Liver (tissue), 9 donors: Measurements from ENCODE around the gene DNAL4. TPM values are rescaled to one million over a fixed set of nuclear protein-coding genes. Genes with fewer than 3 reads are reported as not detected.

Experiments used
- DNase-seq: peaks from one replicate; pipeline ENCODE4 v3.0.0-alpha.2; 2017; ENCODE audit warnings: low spot score
- H3K27ac ChIP-seq, 2 donors: one replicate each; pipeline ENCODE4 v1.7.0; 2013; ENCODE audit warnings: inconsistent platforms in 2 of 2, low read length in 2 of 2, control low read depth in 1 of 2, low read depth in 1 of 2, mild to moderate bottlenecking in 1 of 2
- H3K27me3 ChIP-seq, 4 donors: one replicate each; pipeline versions ENCODE4 v1.6.1 to v1.7.0; 2013; ENCODE audit warnings: low read length in 3 of 4, inconsistent platforms in 1 of 4, mild to moderate bottlenecking in 1 of 4, moderate library complexity in 1 of 4; ENCODE audit not compliant: control insufficient read depth in 4 of 4, insufficient read depth in 4 of 4
- H3K36me3 ChIP-seq, 4 donors: one replicate each; pipeline versions ENCODE4 v1.6.1 to v1.7.0; 2013; ENCODE audit warnings: low read length in 3 of 4, mild to moderate bottlenecking in 3 of 4, low read depth in 1 of 4, moderate library complexity in 1 of 4; ENCODE audit not compliant: control insufficient read depth in 4 of 4, insufficient read depth in 3 of 4
- H3K4me1 ChIP-seq, 4 donors: one replicate each; pipeline versions ENCODE4 v1.6.1 to v1.7.0; 2013; ENCODE audit warnings: low read length in 3 of 4, mild to moderate bottlenecking in 3 of 4, moderate library complexity in 1 of 4; ENCODE audit not compliant: control insufficient read depth in 4 of 4, insufficient read depth in 4 of 4
- H3K4me3 ChIP-seq, 3 donors: one replicate each; pipeline versions ENCODE4 v1.6.1 to v1.7.0; 2013; ENCODE audit warnings: low read length in 3 of 3, control low read depth in 1 of 3, low read depth in 1 of 3, mild to moderate bottlenecking in 1 of 3
- H3K9ac ChIP-seq, 2 donors: one replicate each; pipeline ENCODE4 v1.7.0; 2013; ENCODE audit warnings: low read length in 2 of 2, mild to moderate bottlenecking in 2 of 2, moderate library complexity in 2 of 2, control low read depth in 1 of 2, low read depth in 1 of 2
- H3K9me3 ChIP-seq, 4 donors: one replicate each; pipeline versions ENCODE4 v1.6.1 to v1.7.0; 2013; ENCODE audit warnings: low read length in 3 of 4; ENCODE audit not compliant: control insufficient read depth in 4 of 4
- ATF3 ChIP-seq: IDR thresholded peaks from 2 replicates; pipeline ENCODE4 v1.6.1; 2016; ENCODE audit warnings: antibody characterized with exemption
- FOXA1 ChIP-seq: IDR thresholded peaks from 2 replicates; pipeline ENCODE4 v1.6.1; 2016; ENCODE audit warnings: antibody characterized with exemption
- FOXA2 ChIP-seq: IDR thresholded peaks from 2 replicates; pipeline ENCODE4 v1.6.1; 2016; ENCODE audit warnings: antibody characterized with exemption
- HNF4A ChIP-seq, 2 donors: conservative IDR thresholded peaks; 2 replicates each; pipeline ENCODE4 v1.6.1; 2016; ENCODE audit warnings: antibody characterized with exemption in 2 of 2, mild to moderate bottlenecking in 2 of 2
- MAX ChIP-seq: IDR thresholded peaks from 2 replicates; pipeline ENCODE4 v1.6.1; 2016; ENCODE audit warnings: antibody characterized with exemption
- NR2F2 ChIP-seq: IDR thresholded peaks from 2 replicates; pipeline ENCODE4 v1.6.1; 2016; ENCODE audit warnings: antibody characterized with exemption
- RXRA ChIP-seq, 2 donors: IDR thresholded peaks; 2 replicates each; pipeline ENCODE4 v1.6.1; 2017 to 2018; ENCODE audit warnings: antibody characterized with exemption in 2 of 2, mild to moderate bottlenecking in 1 of 2
- YY1 ChIP-seq: IDR thresholded peaks from 2 replicates; pipeline ENCODE4 v1.6.1; 2016; ENCODE audit warnings: antibody characterized with exemption, mild to moderate bottlenecking
- ZBTB33 ChIP-seq: IDR thresholded peaks from 2 replicates; pipeline ENCODE4 v1.6.1; 2016; ENCODE audit warnings: antibody characterized with exemption
- WGBS: extraction: QIAGEN DNeasy Blood & Tissue Kit; methylation state at CpG from one replicate; pipeline ENCODE4 v1.1.7; 2013; 5-methylcytosine and 5-hydroxymethylcytosine counted together
- polyA plus RNA-seq, 2 donors: library from polyadenylated mRNA; stranded (reverse) in 1 of 2; unstranded in 1 of 2; fragments of 200-250 nt in 1 of 2; fragments of >200 nt in 1 of 2; fragmentation: Nextera tagmentation in 1 of 2; extraction: Ambion mirVana in 1 of 2; gene quantifications; one replicate each; pipeline versions ENCODE4 v1.2.1 to v1.2.3, GENCODE V29; 2013 to 2015
- total RNA-seq, 2 donors: library from RNA; depleted of rRNA; stranded (reverse); fragments of >200 nt; gene quantifications; one replicate each; pipeline ENCODE4 v1.2.3, GENCODE V29; 2014
- donor health status: healthy.
- donor health status: healthy.
- donor health status: healthy.
- donor health status: healthy.
- donor health status: healthy.

DNAL4 gene
- total and polyA plus RNA-seq, 4 donors = 4.0 to 5.6 (median 4.9) TPM

DNA sequence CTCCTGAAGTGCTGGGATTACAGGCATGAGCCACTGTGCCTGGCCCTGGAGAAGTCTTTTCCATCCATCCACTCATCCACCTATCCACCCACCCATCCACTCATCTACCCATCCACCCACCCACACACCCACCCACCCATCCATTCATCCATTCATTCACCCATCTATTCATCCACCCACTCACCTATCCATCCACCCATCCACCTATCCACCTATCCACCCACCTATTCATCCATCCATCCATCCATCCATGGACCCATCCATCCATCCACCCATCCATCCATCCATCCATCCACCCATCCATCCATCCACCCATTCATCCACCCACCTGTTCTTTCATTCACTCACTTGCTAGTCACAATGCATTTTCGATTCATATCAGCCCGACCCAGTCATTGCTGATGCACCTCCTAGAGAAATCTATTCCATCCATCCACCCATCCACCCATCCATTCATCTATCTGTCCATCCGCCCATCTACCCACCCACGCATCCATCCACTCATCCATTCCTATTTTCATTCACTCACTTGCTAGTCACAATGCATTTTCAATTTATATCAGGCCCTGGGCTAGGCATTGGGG lies 20.5 kb downstream of the DNAL4 start:
- 91% methylated on average over 4 of the region's 4 CpGs for WGBS
- Histone ChIP-seq H3K9me3 (no peaks in the 10 kb centered on the region), H3K4me1 (no peaks in the 10 kb centered on the region), H3K27ac (no peak overlapping the region), H3K36me3 (no peaks in the 10 kb centered on the region), H3K9ac (no peak overlapping the region), H3K27me3 (no peaks in the 10 kb centered on the region), H3K4me3 (no peak overlapping the region)
- TF ChIP-seq ZBTB33 = no peak
- no peak for TF ChIP-seq YY1
- no peak for TF ChIP-seq RXRA (IDR thresholded peaks at IDR 0.05)
- TF ChIP-seq FOXA2 = no peak
- TF ChIP-seq NR2F2 = no peak
- no peak for TF ChIP-seq ATF3
- TF ChIP-seq FOXA1 = no peak
- no peak for DNase-seq

DNA sequence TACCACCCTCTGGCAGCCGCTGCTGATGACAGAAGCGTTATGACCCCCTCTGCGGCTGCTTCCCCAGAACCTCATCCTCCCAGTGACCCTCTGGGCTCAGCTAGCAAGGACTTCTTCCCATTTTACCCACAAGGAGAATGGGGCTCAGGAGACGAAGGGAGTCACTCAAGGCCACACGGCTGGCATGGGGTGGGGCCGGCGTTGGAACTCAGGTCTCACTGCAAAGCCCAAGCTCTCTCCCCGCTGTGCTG lies 21.4 kb downstream of the DNAL4 start:
- Histone ChIP-seq H3K4me3 (no peak overlapping the region), H3K9me3 (no peaks in the 10 kb centered on the region), H3K36me3 (no peaks in the 10 kb centered on the region), H3K9ac (no peak overlapping the region), H3K4me1 (no peaks in the 10 kb centered on the region), H3K27me3 (no peaks in the 10 kb centered on the region), H3K27ac (no peak overlapping the region)
- no peak for DNase-seq
- WGBS = 95% methylated on average over 8 of the region's 8 CpGs
- TF ChIP-seq MAX (no peak), HNF4A (conservative IDR thresholded peaks at IDR 0.05) (no peak), RXRA (IDR thresholded peaks at IDR 0.05) (no peak)

- 94% methylated on average over 16 of the region's 16 CpGs for WGBS
- no peak for DNase-seq
- Histone ChIP-seq H3K4me1 (peaks cover 0 to 6% (median 0%) of the 10 kb centered on the region in 4 donors), H3K9me3 (no peaks in the 10 kb centered on the region), H3K9ac (no peak overlapping the region), H3K27me3 (no peaks in the 10 kb centered on the region), H3K36me3 (no peaks in the 10 kb centered on the region), H3K4me3 (no peak overlapping the region), H3K27ac (no peak overlapping the region)
- TF ChIP-seq ZBTB33 = no peak
Observed at GRCh38 chr22:38770257-38770949, 23.5 kb downstream of the DNAL4 start.
